Measurements from ENCODE around the gene ARF5.
A peak's percentile ranks its signal among the peaks of the same experiment; 100 is the strongest.

ARF5 gene

GRCh38 chr7:127589896-127590295 is 1.7 kb downstream of the ARF5 start:
- DNase-seq = no peak

GRCh38 chr7:127591189-127591588 is 3.0 kb downstream of the ARF5 start:
- no peak for DNase-seq

- DNase-seq = no peak
Observed at GRCh38 chr7:127591591-127591990, 3.4 kb downstream of the ARF5 start.

GRCh38 chr7:127592550-127592949 is 4.3 kb downstream of the ARF5 start:
- DNase-seq = no peak

- no peak for DNase-seq
Observed at GRCh38 chr7:127594490-127594889, 6.3 kb downstream of the ARF5 start.

GRCh38 chr7:127595737-127596136 is 7.5 kb downstream of the ARF5 start:
- DNase-seq = no peak

GRCh38 chr7:127598318-127598717 is 10.1 kb downstream of the ARF5 start:
- peak; percentile 34 for DNase-seq

GRCh38 chr7:127600885-127601284 is 12.7 kb downstream of the ARF5 start:
- no peak for DNase-seq

- no peak for DNase-seq
Observed at GRCh38 chr7:127608446-127608845, 20.2 kb downstream of the ARF5 start.

- no peak for DNase-seq
Observed at GRCh38 chr7:127609297-127609696, 21.1 kb downstream of the ARF5 start.

GRCh38 chr7:127612263-127612662 is 24.1 kb downstream of the ARF5 start:
- no peak for DNase-seq

GRCh38 chr7:127616724-127617123 is 28.5 kb downstream of the ARF5 start:
- DNase-seq = no peak

- no peak for DNase-seq
Observed at GRCh38 chr7:127618042-127618441, 29.8 kb downstream of the ARF5 start, which contains the start of gene PAX4. Gene PAX4, minus strand, starts transcription at chr7:127618142. Its CDS starts 2,214 bp downstream, at chr7:127615928.

GRCh38 chr7:127618775-127619174 is 30.6 kb downstream of the ARF5 start:
- no peak for DNase-seq

- peak; percentile 32 for DNase-seq
Observed at GRCh38 chr7:127619681-127620405, 31.6 kb downstream of the ARF5 start.

GRCh38 chr7:127620406-127621233 is 32.4 kb downstream of the ARF5 start:
- DNase-seq = no peak

GRCh38 chr7:127625331-127625730 is 37.1 kb downstream of the ARF5 start:
- no peak for DNase-seq

- peak; percentile 5 for DNase-seq
Observed at GRCh38 chr7:127628445-127628844, 40.2 kb downstream of the ARF5 start.

GRCh38 chr7:127629268-127629854 is 41.1 kb downstream of the ARF5 start:
- DNase-seq = peak; percentile 55

GRCh38 chr7:127632276-127632910 is 44.2 kb downstream of the ARF5 start:
- no peak for DNase-seq

- no peak for DNase-seq
Observed at GRCh38 chr7:127635659-127636285, 47.6 kb downstream of the ARF5 start.

- no peak for DNase-seq
Observed at GRCh38 chr7:127638197-127638596, 50.0 kb downstream of the ARF5 start.
